NK-92 treated with Interleukin-12 subunit alpha and Interleukin-12 subunit beta, amount 100 ng/mL, for 24 hours (cell line): ENCODE results near the gene CCDC85A.

Source experiments
- DNase-seq: peaks from one replicate; lab custom pipeline; 2025; lab: John Stamatoyannopoulos, UW

The CCDC85A gene

DNA sequence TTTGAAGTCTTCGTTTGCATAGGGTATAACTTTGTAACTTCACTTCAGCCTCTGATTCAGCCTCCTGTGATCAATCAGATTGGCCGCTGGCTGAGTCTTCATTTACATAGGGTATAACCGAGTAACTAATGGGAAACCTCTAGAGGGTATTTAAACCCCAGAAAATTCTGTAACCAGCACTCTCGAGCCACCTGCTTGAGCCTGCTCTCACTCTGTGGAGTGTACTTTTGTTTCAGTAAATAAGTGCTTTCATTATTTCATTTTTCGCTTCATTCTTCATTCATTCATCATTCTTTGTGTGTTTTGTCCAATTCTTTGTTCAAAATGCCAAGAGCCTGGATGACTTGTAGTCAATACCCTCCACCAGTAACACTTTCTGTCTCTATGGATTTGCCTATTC lies 56.4 kb downstream of the CCDC85A start:
- DNase-seq = no peak

DNA sequence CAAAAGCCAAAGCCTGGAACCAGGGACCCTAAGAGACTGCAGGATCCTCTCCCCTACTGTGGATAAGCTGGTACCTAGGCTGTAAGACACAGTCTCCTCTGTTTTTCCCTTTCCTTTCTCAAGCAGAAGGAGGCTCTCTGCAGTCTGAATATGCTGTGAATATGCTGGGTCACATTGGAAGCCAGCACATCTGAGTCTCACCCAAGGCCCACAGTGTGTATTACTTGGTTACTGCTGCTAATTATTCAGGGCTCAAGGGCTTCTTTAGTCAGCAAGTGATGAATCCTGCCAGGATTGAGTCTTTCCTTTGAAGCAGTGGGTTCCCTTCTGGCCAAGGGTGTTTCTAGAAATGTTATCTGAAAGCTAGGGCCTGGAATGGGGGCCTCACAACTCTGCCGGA lies 60.7 kb downstream of the CCDC85A start:
- DNase-seq = no peak

DNA sequence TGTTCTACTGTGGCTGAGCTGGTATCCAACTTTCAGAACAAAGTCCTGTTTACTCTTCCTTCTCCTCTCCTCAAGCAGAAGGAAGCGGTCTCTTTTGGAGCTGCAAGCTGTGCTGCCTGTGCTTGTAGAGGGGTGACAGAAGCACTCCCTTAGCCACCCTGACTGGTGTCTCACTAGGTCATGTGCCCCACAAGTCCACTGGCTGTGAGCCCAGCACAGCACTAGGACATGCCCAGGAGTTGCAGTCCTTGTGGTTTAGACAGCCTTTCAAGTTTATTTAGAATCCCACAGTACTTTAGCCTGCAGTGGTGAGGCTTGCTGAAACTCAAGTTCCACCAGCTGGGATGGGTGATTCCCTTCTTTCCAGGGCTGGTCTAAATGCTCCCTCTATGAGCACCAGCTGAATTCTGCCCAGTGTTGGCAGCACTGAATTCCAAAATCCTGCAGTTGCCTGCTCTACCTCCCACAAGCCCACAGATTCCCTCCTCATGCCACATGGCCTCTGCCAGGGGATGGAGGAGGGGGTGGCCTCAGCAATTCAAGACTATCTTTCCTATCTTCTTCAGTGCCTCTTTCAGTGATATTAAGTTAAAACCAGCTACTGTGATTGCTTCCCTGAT lies 61.2 kb downstream of the CCDC85A start:
- DNase-seq = no peak

DNA sequence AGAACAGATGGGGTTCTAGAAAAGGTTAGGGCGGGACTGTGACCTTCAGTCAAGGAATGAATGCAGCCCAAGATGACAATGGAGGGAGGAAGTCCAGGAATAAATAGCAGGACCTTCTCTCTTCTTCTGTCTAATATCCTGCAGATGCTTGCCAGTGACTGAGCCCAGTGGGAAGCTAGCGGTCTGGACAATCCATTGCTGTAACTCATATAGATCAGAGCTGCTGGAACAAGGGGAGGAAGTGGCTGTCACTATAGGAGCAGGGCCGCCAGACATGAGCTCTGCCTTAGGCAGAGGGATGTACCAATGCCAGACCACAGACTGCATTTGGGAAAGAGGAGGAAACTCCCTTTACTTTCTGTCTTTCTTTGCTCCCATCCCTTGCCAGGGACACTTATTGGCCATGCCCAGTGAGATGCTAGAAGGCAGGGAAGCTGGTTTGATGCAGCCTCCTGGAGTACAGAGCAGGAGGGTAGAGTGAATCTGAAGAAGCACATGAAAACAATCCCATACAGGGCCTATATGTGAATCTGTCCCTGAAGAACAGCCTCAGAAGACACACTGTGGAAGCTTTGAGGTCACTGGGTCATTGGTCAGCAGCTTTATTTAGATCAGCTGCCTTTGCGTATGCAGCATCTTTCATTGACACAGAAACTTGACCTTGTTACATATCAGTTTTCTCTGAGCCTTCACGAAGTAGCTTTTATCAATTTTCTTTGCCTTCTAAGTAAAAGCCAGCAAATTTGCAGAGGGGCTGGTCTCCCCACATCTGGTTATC lies 65.4 kb downstream of the CCDC85A start:
- no peak for DNase-seq

DNA sequence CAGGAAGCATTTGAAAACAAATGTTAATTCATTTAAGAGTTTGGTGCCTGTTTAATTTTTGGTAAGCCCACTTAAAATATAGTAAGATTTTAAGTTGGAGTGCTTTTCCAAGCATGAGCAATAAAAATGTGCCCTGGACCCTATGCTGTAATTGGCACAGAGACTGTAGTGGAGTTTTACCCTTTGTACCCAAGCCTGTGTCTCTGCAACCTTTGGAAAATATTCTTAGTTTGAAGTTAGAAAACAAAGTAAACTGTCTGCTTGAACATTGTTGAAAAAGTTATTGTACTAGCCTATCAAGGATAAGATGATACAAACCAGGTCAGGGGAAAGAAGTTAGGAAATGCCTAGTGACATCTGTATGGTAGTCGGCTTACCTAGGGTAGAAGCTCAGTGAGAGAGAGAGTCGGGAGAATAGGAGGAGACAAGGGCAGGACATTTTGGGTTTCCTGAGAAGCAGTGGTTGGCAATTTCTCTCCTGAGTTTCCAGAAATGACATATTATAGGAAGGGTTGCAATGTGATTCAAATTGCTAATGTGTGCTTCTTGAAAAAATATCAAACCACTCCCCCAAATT lies 66.5 kb downstream of the CCDC85A start:
- DNase-seq = no peak

DNA sequence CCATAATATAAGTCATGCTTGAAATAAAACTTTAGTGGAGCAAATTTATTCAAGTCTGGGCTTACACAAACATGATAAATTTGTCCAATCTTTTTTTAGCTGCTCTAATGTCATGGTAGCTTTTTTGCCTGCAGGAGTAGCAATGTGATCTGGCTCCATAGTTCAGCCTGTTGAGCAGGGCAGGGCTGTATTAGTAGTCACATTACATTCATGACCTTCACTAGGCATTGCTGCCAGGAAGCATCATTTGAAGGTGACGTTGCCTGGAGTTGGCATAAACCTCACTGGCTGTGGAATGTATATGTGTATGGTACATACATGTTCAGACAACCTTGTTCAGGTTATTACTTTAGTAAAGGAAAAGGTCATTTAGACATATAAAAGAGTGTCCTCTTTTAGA lies 76.6 kb downstream of the CCDC85A start:
- DNase-seq = no peak

DNA sequence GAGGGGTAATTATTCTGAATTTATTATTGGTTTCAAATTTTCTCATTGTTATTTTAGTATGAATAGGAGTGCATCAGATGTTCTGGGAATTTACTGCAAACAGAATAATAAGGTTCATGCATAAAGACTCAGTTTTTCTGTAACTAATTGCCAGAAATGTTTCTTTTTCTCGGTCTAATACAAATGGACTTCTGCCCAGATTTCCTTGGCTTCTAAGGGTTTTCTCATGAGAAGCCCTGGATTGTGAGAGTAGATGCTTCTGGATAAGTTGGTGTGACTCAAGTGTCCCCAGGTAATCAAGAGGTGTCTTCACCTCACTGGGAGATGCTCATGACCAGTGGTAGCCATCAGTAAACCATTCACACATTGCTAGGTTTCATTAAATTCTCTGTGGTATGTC lies 78.5 kb downstream of the CCDC85A start:
- DNase-seq = no peak

DNA sequence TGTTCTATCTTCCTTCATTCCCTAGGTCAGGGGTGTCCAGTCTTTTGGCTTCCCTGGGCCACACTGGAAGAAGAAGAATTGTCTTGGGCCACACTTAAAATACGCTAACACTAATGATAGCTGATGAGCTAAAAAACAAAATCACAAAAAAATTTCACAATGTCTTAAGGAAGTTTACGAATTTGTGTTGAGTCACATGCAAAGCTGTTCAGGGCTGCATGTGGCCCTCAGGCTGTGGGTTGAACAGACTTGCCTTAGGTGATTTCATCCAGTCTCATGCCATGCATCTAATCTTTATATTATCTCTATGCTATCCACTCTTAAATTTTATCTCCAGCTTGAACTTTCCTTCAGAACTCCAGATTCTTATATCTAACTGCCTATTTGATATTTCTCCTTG lies 80.1 kb downstream of the CCDC85A start:
- DNase-seq = no peak

DNA sequence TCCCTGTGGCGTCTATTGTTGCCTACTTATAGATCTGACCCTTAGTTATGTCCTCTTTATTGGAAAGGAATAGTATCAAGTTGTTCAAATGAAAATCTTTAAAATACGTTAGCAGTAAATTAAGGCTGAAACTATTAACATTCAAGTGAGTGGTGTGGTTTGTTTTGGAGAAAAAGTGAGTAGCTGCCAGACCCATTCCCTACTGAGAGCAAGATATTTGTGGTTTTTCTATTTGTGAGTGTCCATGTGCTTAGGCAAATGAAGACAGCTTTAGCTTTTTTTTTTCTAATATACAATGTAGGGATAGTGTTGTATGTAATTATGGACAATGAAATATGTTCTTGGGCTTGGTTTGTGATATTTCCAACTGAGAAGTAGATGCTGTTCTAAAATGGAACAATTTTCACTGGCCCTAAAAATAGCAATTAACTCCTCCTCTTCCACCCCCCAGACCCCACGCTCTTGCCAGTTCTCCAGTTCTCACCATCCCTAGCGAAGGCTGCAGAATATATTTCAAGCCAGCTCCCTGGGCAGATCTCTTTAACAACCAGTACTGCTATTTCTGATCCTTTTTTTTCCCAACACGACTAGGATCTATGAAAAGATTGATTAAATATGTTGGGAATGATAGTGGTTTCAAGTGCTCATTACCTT lies 83.1 kb downstream of the CCDC85A start:
- DNase-seq = no peak

DNA sequence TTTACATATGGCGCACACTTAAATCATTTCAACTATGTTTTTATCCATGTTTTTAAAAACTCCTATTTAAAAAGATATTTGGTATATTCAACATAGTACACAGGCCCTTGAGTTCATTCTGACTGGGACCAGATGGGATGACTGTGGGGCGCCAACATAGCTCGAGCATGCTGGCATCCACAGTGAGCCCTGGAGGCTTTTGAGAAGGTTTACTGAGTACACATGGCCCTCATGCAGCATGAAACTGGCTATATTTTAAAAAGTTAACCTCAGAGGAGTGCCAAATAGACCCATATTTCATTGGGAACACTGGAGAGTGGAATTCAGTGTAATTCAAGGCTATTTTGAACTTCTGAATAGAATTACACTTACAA lies 83.6 kb downstream of the CCDC85A start:
- DNase-seq = no peak

DNA sequence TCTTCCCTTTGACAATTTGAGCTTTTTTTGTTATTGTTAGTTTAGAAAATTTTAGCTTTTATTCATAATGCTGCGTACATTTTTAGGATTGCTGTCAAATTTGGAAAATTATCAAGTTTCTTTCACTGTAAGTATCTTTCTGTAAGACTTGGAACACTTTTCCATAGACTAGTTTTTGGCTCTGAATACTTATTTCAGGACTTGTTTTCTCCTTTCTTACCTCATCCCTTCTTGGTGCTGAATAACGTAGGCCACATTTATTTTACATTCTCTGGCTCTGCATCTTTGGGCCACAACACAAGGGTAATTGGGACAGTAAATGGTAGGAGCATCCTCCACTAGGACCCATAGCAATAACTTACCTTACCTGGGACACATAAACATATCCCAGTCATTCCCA lies 85.1 kb downstream of the CCDC85A start:
- DNase-seq = no peak

DNA sequence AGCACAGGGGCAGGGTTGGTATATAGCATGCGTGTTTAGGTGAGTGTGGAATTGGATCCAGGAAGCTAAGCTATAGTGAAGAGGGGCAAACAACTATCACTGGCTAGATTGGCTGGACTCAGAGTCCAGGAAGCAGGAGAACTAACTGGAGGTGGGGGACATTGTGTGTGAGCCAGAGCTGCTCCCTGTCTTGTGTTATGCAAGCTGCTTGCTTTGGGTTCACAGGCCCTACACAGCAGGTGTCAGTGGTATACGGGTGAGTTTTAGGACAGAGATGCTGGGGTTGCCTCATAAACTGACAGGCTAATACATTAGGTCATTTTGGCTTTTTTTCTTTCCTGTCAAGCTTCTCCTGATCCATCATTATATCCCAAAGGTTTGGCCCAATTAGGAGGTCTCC lies 87.5 kb downstream of the CCDC85A start:
- no peak for DNase-seq

DNA sequence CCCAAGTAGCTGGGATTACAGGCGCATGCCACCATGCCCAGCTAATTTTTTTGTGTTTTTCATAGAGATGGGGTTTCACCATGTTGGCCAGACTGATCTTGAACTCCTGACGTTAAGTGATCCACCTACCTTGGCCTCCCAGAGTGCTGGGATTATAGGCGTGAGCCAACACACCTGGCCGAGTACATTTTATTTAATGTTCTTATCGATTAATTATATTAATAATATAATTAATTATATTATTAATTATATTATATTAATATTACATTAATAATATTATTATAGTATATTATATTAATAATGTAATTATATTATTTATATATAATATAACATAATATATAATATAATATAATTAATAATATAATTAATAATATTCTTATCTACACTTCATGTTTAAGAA lies 101.4 kb downstream of the CCDC85A start:
- DNase-seq = no peak

DNA sequence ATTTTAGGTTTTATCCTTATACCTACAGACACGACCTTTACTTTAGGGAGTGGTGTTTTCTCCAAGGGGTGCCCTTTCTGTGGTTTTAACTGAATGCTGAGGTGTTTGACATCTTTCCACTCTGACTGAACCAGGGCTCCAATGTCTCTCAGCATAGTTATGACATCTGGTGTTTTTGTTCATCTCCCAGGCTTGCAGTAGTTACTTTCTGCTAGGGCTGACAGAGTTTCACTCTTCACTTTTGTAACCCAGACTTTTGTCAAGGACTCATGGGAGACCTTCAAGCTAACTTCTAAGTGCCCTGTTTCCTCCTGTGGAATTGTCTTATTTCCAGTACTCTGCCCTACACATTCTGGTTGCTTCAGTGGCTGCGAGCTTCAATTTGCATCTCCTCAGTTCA lies 103.1 kb downstream of the CCDC85A start:
- no peak for DNase-seq

DNA sequence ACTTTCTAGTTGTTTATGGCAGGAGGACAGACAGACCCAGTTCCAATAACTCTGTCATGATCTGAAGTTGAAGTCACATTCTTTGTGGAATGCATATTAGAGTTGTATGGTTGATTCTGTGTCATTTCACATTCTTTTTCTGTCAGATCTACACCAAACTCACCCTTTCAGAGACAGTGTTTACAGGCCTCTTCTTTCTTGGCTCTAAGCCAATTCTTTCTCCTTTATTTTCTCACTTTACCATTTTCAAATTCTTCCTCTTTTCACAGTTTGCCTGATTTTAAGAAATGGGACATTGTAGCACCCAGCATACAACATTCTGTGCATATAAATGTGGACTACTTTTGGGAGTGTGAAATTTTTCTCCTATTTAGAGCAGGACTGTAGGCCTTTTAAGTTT lies 103.7 kb downstream of the CCDC85A start:
- no peak for DNase-seq

DNA sequence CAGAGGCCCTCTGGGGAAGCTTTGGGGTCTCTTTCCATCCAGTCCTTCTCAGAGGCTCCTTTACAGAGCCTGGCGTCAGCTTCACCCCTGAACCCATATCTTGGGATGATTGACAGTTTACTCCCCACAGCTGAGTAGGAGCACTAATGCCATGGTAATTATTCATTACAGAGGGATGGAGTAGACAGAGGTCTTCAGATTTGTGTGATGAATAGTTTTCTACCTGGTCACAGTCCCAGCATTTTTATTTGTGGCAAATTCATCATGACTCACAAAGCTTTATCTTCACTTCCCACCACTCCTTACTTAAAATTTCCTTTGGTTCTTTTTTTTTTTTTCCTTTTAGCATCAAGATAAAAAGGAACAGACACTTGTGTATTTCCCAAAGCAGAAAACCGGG lies 104.2 kb downstream of the CCDC85A start:
- no peak for DNase-seq

DNA sequence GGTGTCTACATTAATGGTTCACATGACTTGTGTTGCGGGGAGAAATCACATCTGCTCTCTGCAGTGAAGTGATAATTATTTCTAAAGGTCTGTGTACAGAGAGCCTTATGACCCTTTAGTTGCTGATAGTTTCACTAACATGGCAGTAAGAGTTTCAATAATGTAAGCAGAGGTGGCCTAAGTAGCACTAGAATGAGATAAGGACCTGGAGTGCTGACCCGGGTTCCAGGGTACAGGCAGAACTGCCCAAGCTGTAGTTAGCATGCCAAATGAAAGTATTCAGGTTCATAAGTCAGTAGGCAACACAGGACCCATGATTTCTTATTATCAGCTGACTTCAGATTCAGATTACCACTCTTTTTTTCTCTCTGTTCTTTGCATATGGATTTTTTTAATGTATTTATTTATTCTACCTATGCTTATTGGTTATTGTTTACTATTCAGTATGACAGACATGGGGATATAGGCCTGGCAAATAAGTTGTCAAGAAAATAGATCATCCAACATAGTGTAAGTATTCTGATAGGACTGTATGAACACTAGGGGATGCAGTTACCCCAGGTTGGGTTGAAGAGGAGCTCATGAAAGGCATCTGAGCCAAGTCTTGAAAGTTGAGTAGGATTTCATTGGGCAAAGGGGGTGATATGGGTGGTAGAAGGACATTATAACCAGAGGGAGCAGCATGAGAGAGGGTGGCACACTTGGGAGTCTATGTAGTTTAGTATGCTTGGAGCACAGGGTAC lies 105.2 kb downstream of the CCDC85A start:
- no peak for DNase-seq

DNA sequence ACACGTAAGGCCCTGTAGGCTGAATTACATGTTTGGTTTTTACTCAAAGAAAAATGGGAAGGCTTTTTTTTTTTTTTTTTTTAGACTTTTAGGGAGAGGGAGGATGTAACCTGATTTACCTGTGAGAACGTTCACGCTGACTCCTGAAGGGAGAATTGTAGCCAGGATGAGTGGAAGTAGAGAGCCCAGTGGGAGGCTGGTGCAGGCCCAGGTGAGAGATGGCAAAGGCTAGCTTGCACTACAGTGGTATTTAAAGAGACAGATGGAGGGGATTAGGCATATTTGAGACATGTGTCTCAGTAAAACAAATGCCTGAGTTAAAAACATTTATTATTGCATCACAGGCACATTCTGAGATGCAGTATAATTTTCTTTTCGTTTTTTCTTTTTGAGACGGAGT lies 107.9 kb downstream of the CCDC85A start:
- DNase-seq = no peak

DNA sequence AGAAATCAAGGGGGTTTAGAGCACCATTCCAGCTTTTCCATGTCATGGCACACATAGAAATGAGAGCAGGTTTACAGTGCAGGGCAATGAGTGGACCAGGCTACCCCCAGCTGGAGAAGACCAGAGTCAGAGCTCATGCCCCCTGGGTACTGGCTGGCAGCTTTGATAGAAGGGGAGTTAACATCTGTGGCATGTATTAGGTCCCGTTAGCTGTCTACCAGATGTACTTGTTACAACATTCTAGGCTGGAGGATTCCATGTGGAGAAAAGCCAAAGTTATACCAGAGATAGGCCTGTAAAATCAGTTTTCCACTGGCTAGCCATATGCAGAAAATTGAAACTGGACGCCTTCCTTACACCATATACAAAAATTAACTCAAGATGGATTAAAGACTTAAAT lies 109.2 kb downstream of the CCDC85A start:
- DNase-seq = no peak

DNA sequence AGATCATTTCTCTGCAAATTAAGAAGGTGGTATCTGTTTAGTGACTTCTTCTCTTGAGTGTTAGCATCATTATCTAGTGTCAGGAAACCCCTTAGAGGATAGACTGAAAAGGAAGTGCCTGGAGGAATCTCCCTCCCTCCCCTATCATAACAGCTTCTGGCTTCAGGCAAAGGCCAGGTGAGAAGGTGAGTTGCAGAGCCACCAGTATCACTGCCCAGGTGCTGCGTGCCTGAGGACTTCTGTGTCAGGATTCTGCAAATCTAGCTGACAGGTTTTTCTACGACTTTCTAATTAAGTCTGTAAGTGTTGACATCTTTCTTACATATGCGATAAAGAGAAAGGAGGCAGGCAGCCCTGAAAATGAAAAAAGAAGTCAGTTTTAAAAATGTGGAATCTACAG lies 111.9 kb downstream of the CCDC85A start:
- no peak for DNase-seq

DNA sequence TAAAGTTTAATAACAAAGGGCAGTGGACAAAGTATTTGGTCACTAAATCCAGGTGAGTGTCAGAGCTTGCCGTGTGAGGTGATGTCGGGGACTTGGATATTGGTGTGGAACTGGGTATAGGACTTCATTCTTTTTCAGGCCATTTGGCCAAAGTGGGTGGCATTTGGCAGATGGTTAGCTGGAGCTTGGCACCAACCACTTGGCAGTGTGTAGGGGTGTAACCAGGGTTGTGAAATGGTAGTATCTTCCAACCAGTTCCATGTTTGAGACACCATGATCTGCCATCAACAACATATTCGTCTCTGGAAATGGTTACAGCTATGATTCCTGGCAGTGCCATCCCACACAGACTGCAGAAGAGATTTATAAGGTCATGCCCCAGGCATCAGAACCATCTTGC lies 113.9 kb downstream of the CCDC85A start:
- no peak for DNase-seq

DNA sequence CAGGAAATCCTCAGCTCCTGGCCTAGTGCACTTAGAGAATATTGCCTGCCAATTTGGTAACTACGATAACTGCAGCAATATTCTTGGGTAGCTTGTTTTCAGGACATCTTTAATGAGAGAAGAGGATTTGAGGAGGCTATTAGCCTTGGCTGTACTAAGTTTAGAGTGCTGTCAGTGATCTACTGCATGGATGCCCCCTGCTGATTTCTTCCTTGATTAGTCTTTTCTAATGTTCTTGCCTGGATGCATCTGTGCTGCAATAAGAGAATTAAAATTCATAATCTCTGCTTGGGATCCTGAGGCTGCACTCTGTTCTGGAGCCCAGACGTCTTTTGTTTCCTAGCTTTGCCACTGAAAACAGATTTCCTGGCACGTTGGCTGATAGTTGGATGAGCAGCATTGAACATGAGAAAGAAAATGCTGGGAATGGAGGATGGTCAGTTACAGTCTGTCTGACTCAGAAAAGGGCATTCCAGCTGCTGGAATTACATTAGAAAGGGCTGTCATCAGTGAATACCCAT lies 115.4 kb downstream of the CCDC85A start:
- DNase-seq = no peak
